CD1c-positive myeloid dendritic cell (primary cell): Measurements from ENCODE around the gene PCDH9.
"Not testable (repeated sequence)": the region's sequence is repeated elsewhere in the genome, so short reads cannot be mapped to it uniquely, and the experiment has no call there.

ENCODE experiments used
- DNase-seq: peaks from one replicate; pipeline ENCODE4 v3.0.0-alpha.2; 2016; ENCODE audit errors: extremely low spot score

The PCDH9 gene

GRCh38 chr13:67125681-67126080 is 104.5 kb downstream of the PCDH9 start:
- no peak for DNase-seq

- DNase-seq, result no peak
These were observed 107.0 kb downstream of the PCDH9 start for GRCh38 chr13:67123165-67123564.

- no peak for DNase-seq
These were observed 107.9 kb downstream of the PCDH9 start for GRCh38 chr13:67122251-67122650.

- DNase-seq, result no peak
These were observed 109.1 kb downstream of the PCDH9 start for GRCh38 chr13:67120872-67121531.

- DNase-seq, result no peak
These were observed 110.6 kb downstream of the PCDH9 start for GRCh38 chr13:67119481-67119894.

- DNase-seq, result no peak
These were observed 111.9 kb downstream of the PCDH9 start for GRCh38 chr13:67118277-67118676.

GRCh38 chr13:67117010-67117550 is 113.1 kb downstream of the PCDH9 start:
- no peak for DNase-seq

- DNase-seq, result no peak
These were observed 122.2 kb downstream of the PCDH9 start for GRCh38 chr13:67107979-67108378.

GRCh38 chr13:67106502-67107057 is 123.6 kb downstream of the PCDH9 start:
- DNase-seq, result no peak

GRCh38 chr13:67101730-67102467 is 128.2 kb downstream of the PCDH9 start:
- no peak for DNase-seq

GRCh38 chr13:67100730-67101129 is 129.4 kb downstream of the PCDH9 start:
- DNase-seq, result no peak

- no peak for DNase-seq
These were observed 130.6 kb downstream of the PCDH9 start for GRCh38 chr13:67099494-67099893.

- no peak for DNase-seq
These were observed 132.2 kb downstream of the PCDH9 start for GRCh38 chr13:67097892-67098452.

- DNase-seq, result not testable (repeated sequence)
These were observed 133.2 kb downstream of the PCDH9 start for GRCh38 chr13:67096893-67097292.

- no peak for DNase-seq
These were observed 133.7 kb downstream of the PCDH9 start for GRCh38 chr13:67096418-67096817.

GRCh38 chr13:67095621-67096020 is 134.5 kb downstream of the PCDH9 start:
- DNase-seq, result no peak

- no peak for DNase-seq
These were observed 135.2 kb downstream of the PCDH9 start for GRCh38 chr13:67094952-67095351.

GRCh38 chr13:67094078-67094477 is 136.1 kb downstream of the PCDH9 start:
- DNase-seq, result no peak

- no peak for DNase-seq
These were observed 138.5 kb downstream of the PCDH9 start for GRCh38 chr13:67091603-67092002.

GRCh38 chr13:67090856-67091255 is 139.3 kb downstream of the PCDH9 start:
- no peak for DNase-seq

- DNase-seq, result no peak
These were observed 142.6 kb downstream of the PCDH9 start for GRCh38 chr13:67087527-67087926.

- no peak for DNase-seq
These were observed 143.9 kb downstream of the PCDH9 start for GRCh38 chr13:67086260-67086659.

- DNase-seq, result no peak
These were observed 146.1 kb downstream of the PCDH9 start for GRCh38 chr13:67084066-67084465.
